ENCODE data around the gene OAS2.

DNA sequence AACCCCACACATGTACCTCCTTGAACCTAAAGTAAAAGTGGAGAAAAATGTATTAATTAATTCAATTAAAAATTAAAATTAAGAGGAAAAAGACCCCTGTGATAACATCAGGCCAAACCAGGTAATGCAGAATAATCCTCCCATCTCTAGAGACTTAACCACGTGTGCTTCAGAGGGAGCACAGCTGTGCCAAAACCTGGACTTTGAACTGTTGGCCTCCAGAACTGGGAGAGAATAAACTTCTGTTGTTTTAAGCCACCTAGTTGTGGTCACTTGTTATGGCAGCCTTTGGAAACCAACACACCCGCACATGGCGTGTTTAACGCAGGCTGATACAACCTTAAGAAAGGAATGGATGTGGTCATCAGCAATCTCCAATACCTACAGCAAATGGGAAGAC is 23.8 kb downstream of the OAS2 start:
- TF ChIP-seq CTCF (IDR thresholded peaks at IDR 0.05 in 4 of 5, conservative IDR thresholded peaks at IDR 0.05 in 1 of 5) (no peak), POLR2A (IDR thresholded peaks at IDR 0.05) (no peak)

Measured in gastrocnemius medialis (tissue), 4 donors.